ENCODE results near the gene ADGRG3. TPM values are rescaled to one million over a fixed set of nuclear protein-coding genes. Genes with fewer than 3 reads are reported as not detected.
A peak's percentile ranks its signal among the peaks of the same experiment; 100 is the strongest.

The ADGRG3 gene
- total and polyA plus RNA-seq, 9 of the 15 experiments (the other 6 are each of a cell fraction or from before 2014, with no cell fraction given), result 0.09 to 0.52 (median 0.14) TPM; not detected in 3

GRCh38 chr16:57676553-57677085 is 8.5 kb downstream of the ADGRG3 start:
- Histone ChIP-seq H2AFZ (ENCODE audit: low read depth, low read length) (peak overlapping the region; percentile 52), H3K9me3 (replicated peaks; ENCODE audit: control insufficient read depth, insufficient read depth, low read depth, low read length) (no peaks in the 10 kb centered on the region), H3K79me2 (ENCODE audit: control insufficient read depth, insufficient read depth, low read length) (no peaks in the 10 kb centered on the region), H4K20me1 (replicated peaks; ENCODE audit: control insufficient read depth, insufficient read depth, low read length) (no peaks in the 10 kb centered on the region), H3K9ac (ENCODE audit: insufficient read depth in 1 of 2, low read depth in 2 of 2, low read length in 2 of 2) (no peak overlapping the region), H3K36me3 (ENCODE audit: control insufficient read depth, insufficient read depth, low read length) (no peaks in the 10 kb centered on the region), H3K4me1 (replicated peaks in 1 of 2; ENCODE audit: control insufficient read depth in 2 of 2, insufficient read depth in 2 of 2, low read length in 2 of 2) (peaks cover 18 to 31% of the 10 kb centered on the region in 2 experiments), H3K9me1 (ENCODE audit: control insufficient read depth, insufficient read depth, low read length) (no peaks in the 10 kb centered on the region), H3K4me3 (no peak overlapping the region), H3K27ac (ENCODE audit: extremely low read depth, low read depth, low read length) (no peak overlapping the region), H3K4me2 (ENCODE audit: insufficient read depth, low read length) (peak overlapping the region; percentile 22; the same call in 1 of the 2 replicates), H3K27me3 (ENCODE audit: control insufficient read depth in 2 of 2, insufficient read depth in 2 of 2, low read length in 2 of 2) (0 out of 5 replicates have a peak, but pooled peaks cover 0 to 5% of the 10 kb centered on the region in 2 experiments)
- WGBS (ENCODE audit: insufficient coverage, low coverage, missing lambda C conversion rate), result 26% methylated on average over 4 of the region's 4 CpGs
- intact Hi-C loops (cut with micrococcal nuclease), result loop anchor here (1.0 kb wide), 1 partner anchor 14 kb away; no protein-coding TSS in a partner anchor
- CTCF ChIA-PET (ENCODE audit: low intra/inter-chr PET ratio), result no interaction called here
- POLR2A ChIA-PET, result interaction anchor here (0.7 to 2.5 kb wide), 3 partner anchors 10 to 66 kb away, joined by 3 to 8 read pairs (median 5); no protein-coding TSS in a partner anchor
- FAIRE-seq (no peak), ATAC-seq (no peak), DNase-seq (ENCODE audit: extremely low read depth in 1 of 4, low spot score in 3 of 4) (no peak)
- BruUV-seq (replicated peaks), result no TSS peak
- in situ Hi-C loops (cut with MboI), result no loop called here
- peak; percentile 24; the same call in 1 of the 2 replicates for TF ChIP-seq NFIC (IDR thresholded peaks at IDR 0.05)
- no peak for TF ChIP-seq REST (IDR thresholded peaks at IDR 0.05; ENCODE audit: borderline replicate concordance)
- TF ChIP-seq REST (CRISPR knock-in tag; IDR thresholded peaks at IDR 0.05; ENCODE audit: low read depth), result no peak
